Stimulated activated CD8-positive, alpha-beta memory T cell treated with anti-CD3 and anti-CD28 coated beads, Interleukin-15, amount 100 ng/mL, for 48 hours (primary cell): Measurements from ENCODE around the gene GAST.

Source experiments
- DNase-seq, 2 donors: peaks; one replicate each; pipeline ENCODE4 v3.0.0-alpha.2; 2020; ENCODE audit warnings: low read depth in 2 of 2

The GAST gene

DNA sequence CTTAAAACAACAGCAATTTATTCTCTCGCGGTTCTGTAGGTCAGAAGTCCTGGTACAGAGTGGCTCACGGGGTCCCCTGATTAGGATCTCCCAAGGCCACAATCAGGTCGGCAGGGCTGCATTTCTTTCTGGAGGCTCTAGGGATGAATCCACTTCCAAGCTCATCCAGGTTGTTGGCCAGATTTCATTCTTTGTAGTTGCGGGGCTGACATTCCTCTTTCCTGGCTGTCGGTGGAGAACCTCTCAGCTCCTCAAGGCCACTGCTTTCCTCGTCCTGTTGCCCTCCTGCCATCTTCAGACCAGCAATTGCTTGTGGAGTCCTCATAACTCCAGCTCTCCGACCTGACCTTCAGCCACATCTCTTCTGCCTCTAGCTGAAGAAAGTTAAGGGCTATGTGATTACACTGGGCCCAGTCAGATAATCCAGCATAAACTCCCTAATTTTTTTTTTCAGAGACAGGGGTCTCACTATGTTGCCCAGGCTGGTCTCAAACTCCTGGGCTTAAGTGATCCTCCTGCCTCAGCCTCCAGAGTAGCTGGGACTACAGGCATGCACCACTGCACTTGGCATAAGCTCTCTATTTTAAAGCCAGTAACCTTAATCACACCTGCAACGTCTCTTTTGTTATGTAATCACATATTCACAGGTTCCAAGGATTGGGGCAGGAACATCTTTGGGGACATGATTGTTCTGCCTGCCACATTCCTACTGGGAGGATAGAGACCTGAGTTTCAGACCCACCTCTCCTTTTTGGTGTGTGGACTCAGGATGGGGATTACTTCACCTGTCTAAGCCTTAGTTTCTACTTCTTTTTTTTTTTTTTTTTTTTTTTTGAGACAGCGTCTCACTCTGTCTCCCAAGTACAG is 4.1 kb upstream of the GAST start:
- no peak for DNase-seq

DNA sequence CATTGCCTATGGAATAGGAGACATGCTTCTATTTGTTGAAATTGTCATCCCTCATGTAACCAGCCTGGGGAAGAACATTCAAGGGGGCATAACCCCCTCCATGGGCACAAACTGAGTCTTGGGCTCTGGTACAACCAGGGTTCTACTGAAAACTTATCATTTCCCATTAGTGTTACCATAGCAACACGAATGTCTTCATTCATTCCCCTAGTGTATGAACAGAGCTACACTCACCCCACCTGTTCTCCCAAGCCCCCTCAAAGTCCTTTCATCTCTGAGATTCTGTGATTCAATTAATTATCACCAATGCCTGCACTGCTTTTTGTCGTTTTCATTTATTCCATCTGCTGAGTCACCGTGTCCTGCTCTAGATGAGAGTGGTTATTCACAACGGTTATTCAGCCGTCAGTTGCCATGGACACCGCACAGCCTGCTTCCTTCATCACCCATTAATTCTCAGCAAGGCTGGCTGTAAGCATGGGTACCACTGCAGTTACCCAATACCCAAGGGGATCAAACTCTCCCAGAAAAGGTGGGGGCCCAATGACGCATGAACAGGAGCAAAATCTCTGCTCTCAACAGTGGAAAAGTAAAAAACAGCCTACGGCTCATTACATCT is 1.6 kb upstream of the GAST start:
- DNase-seq: no peak

DNA sequence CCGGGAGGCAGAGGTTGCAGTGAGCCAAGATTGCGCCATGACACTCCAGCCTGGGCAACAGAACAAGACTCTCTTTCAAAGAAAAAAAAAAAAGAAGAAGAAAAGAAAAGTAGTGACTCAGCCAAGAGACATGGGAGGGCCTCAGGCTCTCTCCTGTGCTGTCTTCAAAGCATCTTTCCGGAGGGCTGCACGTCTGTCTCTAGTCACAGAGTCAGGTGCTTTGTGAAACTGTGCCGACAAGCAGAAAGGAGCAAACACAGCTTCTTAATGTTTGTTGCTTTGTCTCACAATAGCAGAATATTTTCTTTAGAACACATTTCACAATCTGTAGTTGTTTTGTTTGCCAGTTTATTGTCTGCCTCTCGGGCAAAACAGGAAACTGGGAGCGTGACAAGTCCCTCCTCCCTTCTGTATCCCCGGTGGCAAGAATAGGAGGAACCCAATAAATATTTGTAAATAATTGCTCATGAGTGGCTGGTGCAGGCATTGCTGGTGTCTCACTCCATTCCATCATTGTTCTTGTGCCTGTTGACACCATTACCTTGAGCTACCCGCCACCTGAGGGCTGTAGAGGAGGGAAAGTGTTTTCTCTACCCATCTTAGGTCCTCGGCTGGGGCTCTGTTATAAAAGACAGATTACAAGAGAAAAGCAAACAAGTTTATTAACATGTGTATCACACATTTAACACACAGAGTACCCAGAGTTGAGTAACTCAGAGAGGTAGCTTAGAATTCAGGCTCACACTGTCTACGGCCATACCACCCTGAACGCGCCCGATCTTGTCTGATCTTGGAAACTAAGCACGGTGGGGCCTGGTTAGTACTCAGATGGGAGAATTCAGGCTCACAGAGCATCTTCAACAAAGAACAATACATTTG is 5.5 kb downstream of the GAST start:
- DNase-seq: no peak

DNA sequence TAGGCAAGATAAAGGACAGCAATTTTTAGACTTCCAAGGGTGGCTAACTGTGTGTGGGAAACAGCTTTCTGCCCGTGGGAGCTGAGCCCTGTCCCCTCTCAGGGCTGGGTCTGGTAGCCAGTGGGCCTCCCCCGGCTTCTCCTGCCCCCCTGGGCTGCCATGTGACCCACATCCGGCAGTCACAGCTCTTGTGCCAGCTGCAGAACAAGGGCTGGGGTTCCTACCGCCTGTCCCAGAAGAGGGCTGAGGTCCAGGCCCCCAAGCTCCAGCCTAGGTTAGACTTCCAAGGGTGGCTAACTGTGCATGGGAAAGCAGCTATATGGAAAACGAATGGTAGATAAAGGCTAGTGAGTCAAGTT is 6.1 kb downstream of the GAST start:
- DNase-seq: no peak

DNA sequence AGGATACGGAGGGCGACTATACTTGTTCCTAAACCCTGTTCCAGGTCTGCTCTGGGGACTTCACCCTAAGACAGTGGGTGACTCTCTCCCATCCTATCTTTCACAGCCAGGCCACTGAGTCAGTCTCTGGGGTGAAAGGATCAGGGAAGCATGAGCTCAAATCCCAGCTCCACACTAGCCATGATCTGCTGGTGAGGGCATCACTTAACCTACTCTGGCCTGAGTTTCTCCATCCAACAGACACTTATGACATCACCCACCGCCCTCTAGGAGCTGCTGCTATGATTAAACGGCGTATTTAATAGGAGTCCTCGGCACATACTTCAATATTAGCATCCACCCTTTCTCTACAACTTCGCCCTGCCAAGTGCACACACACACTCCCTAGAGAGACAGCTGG is 10.1 kb downstream of the GAST start:
- DNase-seq: no peak

DNA sequence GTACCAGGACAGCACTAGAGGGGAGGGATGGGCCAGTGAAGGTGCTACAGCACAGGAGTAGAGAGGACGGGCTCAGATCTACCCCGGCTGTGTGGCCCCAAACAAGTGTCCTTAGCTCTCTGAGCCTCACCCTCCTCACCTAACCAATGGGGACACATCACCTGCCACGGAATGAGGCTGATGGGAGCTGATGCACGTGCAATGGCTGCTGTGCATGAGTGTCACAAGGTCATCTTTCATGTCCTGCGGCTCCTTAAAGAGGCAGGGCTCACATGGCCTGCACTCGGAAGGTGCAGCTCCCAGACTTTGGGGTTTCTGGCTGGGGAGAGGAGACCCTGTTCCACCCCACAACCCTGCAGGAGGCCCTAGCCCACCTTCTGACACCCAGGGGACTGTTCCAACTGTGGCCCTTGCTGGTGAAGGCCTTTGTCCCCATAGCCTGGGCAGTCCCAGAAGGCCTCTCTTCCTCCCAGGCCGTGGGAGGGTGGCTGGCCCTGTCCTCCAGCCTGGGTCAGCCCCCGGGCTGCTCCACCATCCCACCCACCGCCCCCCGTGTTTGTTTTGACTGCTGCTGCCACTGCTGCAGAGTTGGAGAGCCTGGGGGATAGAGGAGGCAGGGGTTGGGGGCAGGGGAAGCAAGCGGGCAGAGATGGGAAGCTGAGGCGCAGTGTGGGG is 11.8 kb downstream of the GAST start:
- no peak for DNase-seq

DNA sequence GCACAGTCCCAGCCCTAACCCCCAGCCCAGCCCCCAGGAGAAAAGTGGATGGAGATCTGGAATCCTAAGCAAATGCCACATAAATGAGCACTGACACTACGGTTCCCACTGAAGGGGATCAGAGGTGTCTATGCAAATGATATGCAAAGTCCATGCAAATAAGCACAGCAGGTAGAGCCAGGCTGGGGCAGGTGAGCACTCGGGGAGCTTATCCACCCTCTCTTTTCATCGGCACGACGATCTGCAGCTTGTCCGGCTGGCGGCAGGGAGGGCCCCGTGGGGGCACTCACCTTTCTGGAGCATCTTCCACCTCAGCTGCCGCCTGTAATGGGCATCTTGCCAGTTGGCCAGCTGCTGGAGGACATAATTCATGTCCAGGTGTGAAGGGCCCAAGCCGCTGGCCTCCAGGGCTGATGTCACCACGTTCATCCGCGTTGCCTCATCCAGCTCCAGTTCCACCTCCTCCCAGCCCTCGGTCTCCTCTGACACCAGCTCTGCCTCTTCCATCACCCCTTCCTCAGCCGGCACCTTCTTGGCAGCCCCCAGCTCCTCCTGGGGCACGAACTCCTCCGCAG is 12.4 kb downstream of the GAST start:
- DNase-seq: no peak

DNA sequence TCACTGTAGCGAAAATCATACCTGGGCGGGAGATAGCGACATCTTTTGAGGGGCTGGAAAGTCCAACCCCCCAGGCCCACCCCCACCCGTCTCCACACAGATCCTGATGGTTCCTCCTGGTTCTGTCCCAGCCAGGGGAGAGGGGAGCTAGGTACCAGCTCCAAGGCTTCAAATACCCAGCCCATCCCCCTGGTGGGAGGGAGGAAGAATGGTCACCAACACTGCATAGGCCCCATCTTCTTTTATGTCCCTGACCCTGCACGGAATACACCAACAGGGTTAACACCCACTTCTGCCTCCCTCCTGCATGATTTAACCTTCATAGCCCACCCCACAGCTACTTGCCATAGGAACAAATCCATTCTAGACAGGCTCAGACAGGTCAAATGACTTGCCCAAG is 13.0 kb downstream of the GAST start:
- DNase-seq: no peak

DNA sequence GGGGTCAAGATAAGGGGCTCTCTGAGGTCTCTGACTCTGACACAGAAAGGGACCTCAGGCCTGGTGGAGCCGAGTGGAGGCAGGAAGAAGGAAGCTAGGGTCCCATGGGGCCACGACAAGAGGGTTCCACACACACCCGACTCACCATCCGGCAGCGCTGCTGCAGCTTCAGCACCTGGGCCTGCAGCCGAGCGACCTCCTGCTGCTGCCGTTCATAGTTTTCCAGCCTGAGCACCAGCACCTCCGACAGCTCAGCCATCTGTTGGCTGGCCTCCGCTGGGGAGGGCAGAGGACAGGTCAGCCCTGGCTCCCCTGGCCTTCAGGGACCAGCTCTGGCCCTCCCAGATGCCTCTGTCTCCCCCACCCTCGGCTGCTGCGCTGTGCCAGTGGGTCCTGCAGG is 15.9 kb downstream of the GAST start:
- DNase-seq: no peak

DNA sequence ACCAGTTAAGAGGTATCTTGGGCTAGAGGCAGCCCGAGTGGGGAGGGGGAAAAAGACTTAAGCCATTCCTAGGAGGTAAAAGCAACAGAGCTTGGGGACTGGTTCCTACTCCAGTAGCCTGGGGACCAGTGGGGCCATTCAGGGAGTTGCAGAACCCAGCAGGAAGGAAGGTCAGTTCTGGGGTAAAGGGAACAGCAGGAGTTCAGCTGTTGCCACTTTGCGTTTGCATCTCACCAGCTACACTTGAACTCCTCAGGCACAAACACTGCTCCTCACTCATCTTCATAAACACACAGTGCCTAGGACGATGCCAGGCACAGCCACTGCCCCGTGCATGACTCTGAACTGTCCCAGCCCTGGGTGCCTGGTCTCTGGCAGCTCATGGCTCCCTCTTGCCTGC is 18.3 kb downstream of the GAST start:
- no peak for DNase-seq

DNA sequence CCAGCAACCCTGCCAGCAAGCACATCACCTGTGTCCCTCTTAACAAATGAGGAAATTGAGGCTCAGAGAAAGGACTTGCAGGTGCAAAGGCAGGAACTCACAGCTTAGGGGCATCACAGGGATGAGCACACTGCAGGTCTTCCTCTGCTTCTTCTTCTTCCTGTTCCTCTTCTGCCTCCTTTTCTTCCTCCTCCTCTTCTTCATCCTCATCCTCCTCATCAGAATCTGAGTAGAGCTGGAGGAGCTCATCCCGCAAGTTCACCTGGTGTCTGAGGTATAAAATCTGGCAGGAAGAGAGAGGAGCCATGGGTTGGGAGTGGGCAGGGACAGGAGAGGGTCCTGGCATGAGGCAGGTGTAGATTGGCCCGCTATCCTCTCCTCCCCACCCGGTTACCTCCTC is 19.7 kb downstream of the GAST start:
- no peak for DNase-seq

DNA sequence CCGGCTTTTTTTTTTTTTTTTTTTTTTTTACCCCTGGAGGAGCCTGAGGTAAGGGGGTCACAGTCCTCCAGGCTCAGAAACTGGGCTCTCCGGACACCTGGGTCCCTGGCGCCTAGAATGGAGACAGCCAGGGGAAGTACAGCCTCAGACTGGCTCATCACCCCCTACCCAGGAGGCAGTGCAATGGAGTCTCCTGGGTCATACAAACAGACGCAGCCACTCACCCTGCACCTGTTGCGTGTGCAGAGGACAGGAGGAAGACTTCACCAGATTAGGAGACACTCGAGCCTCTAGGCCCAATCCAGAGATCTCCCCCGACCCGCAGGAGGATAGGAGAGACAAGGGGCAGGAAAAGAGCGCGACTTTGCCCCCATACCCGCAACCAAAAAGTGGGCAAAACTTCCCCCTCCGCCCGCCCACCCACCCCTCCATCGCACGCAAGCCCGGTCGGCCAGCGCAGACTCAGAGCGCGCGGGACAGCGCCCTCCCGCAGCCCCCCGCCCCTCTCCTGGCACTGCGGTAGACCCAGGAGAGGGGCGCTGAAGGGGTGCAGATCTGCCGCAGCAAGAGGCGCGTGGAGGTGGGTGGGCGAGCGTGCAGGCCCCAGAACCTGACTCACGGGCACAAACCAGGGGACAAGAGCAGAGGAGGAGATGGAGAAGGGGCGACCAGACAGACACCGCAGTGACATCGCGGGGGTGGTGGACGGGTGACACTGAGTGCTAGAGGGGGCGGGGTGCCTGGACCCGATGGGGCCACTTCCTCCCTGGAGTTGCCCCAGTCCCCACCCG is 21.4 kb downstream of the GAST start:
- no peak for DNase-seq

DNA sequence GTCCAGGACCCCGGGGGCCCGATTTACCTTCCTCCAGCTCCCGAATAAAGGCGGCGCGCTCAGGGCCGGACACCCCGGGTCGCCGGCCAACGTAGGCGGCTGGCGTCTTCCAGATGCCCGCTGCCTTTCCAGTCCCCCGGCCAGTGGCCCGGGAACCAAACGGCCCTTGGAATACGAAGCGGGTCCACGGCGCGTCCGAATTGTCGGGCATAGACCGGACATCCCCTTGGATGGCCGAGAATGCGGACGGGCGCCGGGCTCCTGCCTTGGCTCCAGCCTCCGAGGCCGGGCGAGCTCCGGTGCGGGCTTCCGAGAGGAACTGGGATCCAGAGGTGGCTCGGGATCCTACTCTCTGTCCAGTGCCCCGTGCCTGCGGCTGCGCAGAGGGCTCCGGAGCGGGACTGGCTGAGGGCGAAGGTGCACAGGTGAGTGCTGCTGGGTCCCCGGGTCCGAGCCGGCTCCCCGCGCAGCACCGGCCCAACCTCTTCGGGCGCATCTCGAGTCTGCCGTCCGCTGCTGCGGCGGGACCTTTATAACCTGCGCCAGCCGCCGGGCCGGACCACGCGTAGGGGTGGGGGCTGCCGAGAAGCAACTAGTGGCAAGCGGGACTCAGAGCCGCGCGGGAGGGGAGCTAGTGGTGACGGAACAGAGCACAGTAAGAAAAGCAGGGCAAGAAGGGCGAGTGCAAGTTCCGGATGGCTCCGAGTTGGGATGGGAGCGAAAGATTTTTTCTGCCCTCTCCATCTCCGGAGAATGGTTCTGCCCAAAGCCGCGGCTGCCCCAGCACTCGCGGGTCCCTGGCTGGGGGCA is 22.2 kb downstream of the GAST start, which contains the start of gene HAP1:
Gene HAP1, minus strand, starts transcription at position 505 of the 810 bp plus-strand sequence. Its CDS starts 9 bp downstream, at position 496.
- no peak for DNase-seq

DNA sequence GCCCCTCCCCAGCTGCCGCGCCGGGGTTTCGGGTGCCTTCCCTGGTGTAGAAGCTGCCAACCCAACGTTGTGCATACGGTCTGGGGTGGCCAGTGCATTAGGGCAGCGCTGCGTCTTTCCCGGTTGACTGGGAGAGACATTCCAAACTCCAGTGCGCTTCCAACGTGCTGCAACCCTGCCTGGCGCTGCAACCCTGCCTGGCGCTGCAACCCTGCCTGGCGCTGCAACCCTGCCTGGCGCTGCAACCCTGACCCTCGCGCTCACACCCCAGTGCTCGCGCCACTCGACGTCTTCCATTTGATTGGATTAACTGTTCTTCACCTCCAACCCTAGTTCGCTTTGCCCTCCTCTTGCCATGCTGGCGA is 22.8 kb downstream of the GAST start:
- DNase-seq: no peak

DNA sequence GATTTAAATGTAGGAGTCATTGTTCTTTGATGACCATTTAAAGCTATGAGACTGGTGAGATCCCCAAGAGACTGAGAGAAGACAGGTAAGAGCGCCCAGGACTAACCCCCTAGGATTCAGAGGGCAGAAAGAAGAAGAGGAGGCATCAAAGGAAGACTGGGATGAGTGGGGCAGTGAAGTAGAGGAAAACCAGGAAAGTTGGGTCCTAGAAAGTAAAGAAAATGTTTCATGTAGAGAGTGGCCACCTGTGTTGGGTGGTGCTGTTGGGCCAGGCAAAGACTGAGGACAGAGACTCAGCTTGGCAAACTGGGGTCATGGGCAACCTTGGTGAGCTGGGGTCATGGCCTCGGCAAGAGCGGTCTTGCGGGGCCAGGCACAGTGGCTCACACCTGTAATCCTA is 23.6 kb downstream of the GAST start:
- no peak for DNase-seq

DNA sequence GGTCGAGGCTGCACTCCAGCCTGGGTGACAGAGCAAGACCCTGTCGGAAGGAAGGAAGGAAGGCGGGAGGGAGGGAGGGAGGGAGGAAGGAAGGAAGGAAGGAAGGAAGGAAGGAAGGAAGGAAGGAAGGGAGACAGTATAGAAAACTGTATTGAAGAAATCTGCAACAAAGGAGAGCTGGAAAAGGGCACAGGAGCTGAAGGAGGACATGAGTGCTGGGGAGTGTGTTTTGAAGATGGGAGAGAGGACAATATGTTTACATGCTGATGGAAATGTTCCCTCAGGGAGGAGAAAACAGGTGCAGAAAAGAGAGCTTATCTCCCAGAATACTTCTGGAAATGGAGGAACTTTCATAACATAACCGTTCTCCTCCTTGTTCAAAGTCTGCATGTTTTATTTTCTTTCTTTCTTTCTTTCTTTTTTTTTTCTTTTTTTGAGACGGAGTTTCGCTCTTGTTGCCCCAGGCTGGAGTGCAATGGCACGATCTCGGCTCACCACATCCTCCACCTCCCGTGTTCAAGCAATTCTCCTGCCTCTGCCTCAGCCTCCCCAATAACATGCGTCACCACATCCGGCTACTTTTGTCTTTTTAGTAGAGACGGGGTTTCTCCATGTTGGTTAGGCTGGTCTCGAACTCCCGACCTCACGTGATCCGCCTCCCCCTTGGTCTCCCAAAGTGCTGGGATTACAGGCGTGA is 25.0 kb downstream of the GAST start:
- no peak for DNase-seq

DNA sequence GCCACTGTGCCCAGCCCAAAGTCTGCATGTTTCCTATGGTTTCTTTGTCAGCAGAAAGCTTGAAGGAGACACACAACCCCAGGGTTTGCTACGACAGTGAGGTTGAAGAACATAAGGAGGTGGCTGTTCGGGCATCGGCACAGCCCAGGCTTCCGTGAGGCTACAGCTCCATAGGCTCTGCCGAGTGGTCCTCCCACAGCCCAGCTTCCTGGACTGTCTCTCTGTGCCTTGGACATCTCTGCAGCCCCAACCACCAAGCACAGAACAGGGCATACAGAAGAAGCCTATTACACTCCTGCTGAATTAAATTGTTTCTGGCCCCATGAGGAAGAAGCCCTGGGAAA is 25.5 kb downstream of the GAST start:
- DNase-seq: no peak

DNA sequence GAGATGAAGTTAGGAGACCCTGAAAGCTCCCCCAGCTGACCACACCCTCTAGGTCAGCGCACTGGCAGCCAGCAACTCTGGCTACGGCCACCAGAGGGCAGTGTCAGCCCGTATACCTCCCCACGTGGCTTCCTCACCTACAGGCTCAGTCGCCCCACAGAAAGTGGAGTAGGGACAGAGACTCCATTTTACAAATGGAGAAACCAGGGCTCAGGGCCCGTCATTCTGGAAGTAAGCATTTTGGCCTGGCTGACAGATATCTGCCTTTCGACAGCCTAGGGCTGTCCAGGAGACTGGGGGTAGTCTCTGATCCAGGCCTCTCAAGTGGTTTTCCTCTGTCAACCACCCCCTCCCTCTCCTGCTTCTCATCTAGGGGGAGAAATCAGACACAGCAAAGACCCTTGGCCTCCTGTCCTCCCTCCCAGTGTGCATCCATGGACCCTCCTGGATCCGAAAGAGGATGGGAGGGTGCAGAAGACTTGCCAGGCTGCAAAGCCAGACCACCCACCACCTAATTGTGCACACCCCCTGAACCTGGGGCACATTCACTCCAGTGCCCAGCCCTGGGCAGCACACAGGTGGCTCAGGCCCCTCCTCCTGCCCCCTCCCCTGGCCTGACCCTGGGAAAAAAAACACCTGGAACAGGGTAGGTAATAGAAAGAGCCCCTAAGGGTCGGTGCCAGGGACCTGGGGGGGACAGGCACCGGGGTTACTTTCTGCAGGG is 26.1 kb downstream of the GAST start:
- DNase-seq: peak; percentile 57 to 64

DNA sequence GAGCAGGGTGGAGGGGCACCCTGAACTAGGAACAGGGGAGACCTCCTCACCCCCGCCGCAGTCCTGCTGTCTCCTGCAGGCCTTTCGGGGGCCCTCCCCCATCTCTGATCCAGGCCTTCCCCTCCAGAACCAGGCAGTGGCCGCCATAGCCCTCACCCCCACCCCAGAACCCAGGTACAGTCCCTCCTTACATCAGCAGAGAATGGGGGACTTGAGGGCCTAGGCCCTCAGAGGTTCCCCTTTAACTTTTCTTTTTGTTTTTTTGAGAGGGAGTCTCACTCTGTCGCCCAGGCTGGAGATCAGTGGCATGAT is 26.6 kb downstream of the GAST start:
- no peak for DNase-seq
